NCI-H460 (cell line): ENCODE data around the gene FBXO27. TPM values are rescaled to one million over a fixed set of nuclear protein-coding genes. Genes with fewer than 3 reads are reported as not detected.
"Not testable (repeated sequence)": the region's sequence is repeated elsewhere in the genome, so short reads cannot be mapped to it uniquely, and the experiment has no call there.

Source experiments
- DNase-seq: peaks from one replicate; pipeline ENCODE4 v3.0.0-alpha.2; 2016; ENCODE audit warnings: low read depth; ENCODE audit errors: extremely low read depth
- total RNA-seq: library from RNA; depleted of rRNA; stranded (reverse); fragments of >200 nt; shearing (Covaris generic); gene quantifications from 2 replicates; pipeline ENCODE4 v1.2.3, GENCODE V29; 2014; rRNA removed

The FBXO27 gene
- total RNA-seq, 1 experiment from 2014 or later = 0.59 TPM

GRCh38 chr19:38989614-38990013 is 42.7 kb downstream of the FBXO27 start:
- not testable (repeated sequence) for DNase-seq

- no peak for DNase-seq
Observed at GRCh38 chr19:38989066-38989605, 43.2 kb downstream of the FBXO27 start.

GRCh38 chr19:38988627-38989026 is 43.7 kb downstream of the FBXO27 start:
- not testable (repeated sequence) for DNase-seq

- DNase-seq = not testable (repeated sequence)
Observed at GRCh38 chr19:38987745-38988144, 44.6 kb downstream of the FBXO27 start.

- no peak for DNase-seq
Observed at GRCh38 chr19:38985262-38985661, 47.1 kb downstream of the FBXO27 start.

GRCh38 chr19:38980583-38981374 is 51.6 kb downstream of the FBXO27 start:
- no peak for DNase-seq

GRCh38 chr19:38979812-38980211 is 52.5 kb downstream of the FBXO27 start:
- no peak for DNase-seq

GRCh38 chr19:38978326-38978689 is 54.0 kb downstream of the FBXO27 start:
- no peak for DNase-seq

- DNase-seq = no peak
Observed at GRCh38 chr19:38977445-38978325, 54.7 kb downstream of the FBXO27 start.

- no peak for DNase-seq
Observed at GRCh38 chr19:38975861-38976271, 56.5 kb downstream of the FBXO27 start.

GRCh38 chr19:38975214-38975860 is 57.0 kb downstream of the FBXO27 start, which contains the start of gene FBXO17:
TSS of gene FBXO17 (minus strand) at chr19:38975742. CDS start at chr19:38950319, 25,423 bp downstream.
- no peak for DNase-seq

GRCh38 chr19:38974624-38975213 is 57.6 kb downstream of the FBXO27 start:
- no peak for DNase-seq

Other genes starting within 250 kb of the FBXO27 start
- gene LGALS7B, start 243.3 kb downstream of the FBXO27 start, total RNA-seq = not detected in 2 replicates
- not detected in 2 replicates for gene LGALS4, start 219.6 kb downstream of the FBXO27 start, total RNA-seq
- 63.2 and 80.0 TPM in 2 replicates for gene ECH1, start 200.8 kb downstream of the FBXO27 start, total RNA-seq
- gene HNRNPL, start 182.6 kb downstream of the FBXO27 start, total RNA-seq = 236 and 238 TPM in 2 replicates
- 4.2 and 4.8 TPM in 2 replicates for gene RINL, start 154.3 kb downstream of the FBXO27 start, total RNA-seq
- 23.3 and 33.0 TPM in 2 replicates for gene SIRT2, start 132.9 kb downstream of the FBXO27 start, total RNA-seq
- gene NFKBIB, start 132.6 kb downstream of the FBXO27 start, total RNA-seq = 17.0 and 19.1 TPM in 2 replicates
- 0.20 TPM in 1 of 2 replicates, not detected in the other for gene CCER2, start 120.4 kb downstream of the FBXO27 start, total RNA-seq
- gene SARS2, start 101.8 kb downstream of the FBXO27 start, total RNA-seq = 21.7 and 24.0 TPM in 2 replicates
- gene MRPS12, start 101.6 kb downstream of the FBXO27 start, total RNA-seq = 43.6 and 61.2 TPM in 2 replicates
- 7.9 and 11.1 TPM in 2 replicates for gene FBXO17, start 56.8 kb downstream of the FBXO27 start, total RNA-seq
- gene ACP7, start 51.8 kb upstream of the FBXO27 start, total RNA-seq = 0.12 and 0.32 TPM in 2 replicates
- gene PAK4, start 93.2 kb upstream of the FBXO27 start, total RNA-seq = 4.4 and 7.2 TPM in 2 replicates
- 0.05 TPM in 1 of 2 replicates, not detected in the other for gene NCCRP1, start 164.4 kb upstream of the FBXO27 start, total RNA-seq
- gene SYCN, start 171.7 kb upstream of the FBXO27 start, total RNA-seq = not detected in 2 replicates
- gene IFNL3, start 212.5 kb upstream of the FBXO27 start, total RNA-seq = not detected in 2 replicates
- not detected in 2 replicates for gene IFNL4, start 216.3 kb upstream of the FBXO27 start, total RNA-seq
- not detected in 2 replicates for gene IFNL2, start 235.8 kb upstream of the FBXO27 start, total RNA-seq